NT2/D1 (cell line): Measurements from ENCODE around the gene TBC1D10A.

Experiments used
- YY1 ChIP-seq: IDR thresholded peaks from 2 replicates; pipeline ENCODE4 v1.6.1; 2011; ENCODE audit not compliant: insufficient read length, insufficient read depth
- ZNF274 ChIP-seq: IDR thresholded peaks from 2 replicates; pipeline ENCODE4 v1.6.1; 2011; ENCODE audit warnings: mild to moderate bottlenecking, low read depth, low read length

GRCh38 chr22:30315962-30316576 is 10.7 kb downstream of the TBC1D10A start:
- TF ChIP-seq ZNF274 (no peak), YY1 (no peak)
